GM12873 (cell line): ENCODE measurements around the gene BAIAP2.

ENCODE experiments used
- CTCF ChIP-seq: IDR thresholded peaks from 2 replicates; pipeline ENCODE4 v1.5.1; 2012; ENCODE audit warnings: low read depth, mild to moderate bottlenecking, moderate library complexity, low read length, control low read depth; ENCODE audit not compliant: insufficient read depth; ENCODE audit errors: missing control alignments

BAIAP2 gene

GRCh38 chr17:81111066-81111465 lies 76.1 kb downstream of the BAIAP2 start:
- no peak for TF ChIP-seq CTCF

- no peak for TF ChIP-seq CTCF
Measured at GRCh38 chr17:81112450-81112849, 77.5 kb downstream of the BAIAP2 start.

GRCh38 chr17:81113158-81113724 lies 78.3 kb downstream of the BAIAP2 start:
- TF ChIP-seq CTCF = no peak

- TF ChIP-seq CTCF = no peak
Measured at GRCh38 chr17:81114351-81115093, 79.6 kb downstream of the BAIAP2 start.

- no peak for TF ChIP-seq CTCF
Measured at GRCh38 chr17:81115219-81115618, 80.3 kb downstream of the BAIAP2 start.

- TF ChIP-seq CTCF = no peak
Measured at GRCh38 chr17:81115749-81116464, 81.0 kb downstream of the BAIAP2 start.

- no peak for TF ChIP-seq CTCF
Measured at GRCh38 chr17:81116704-81117103, 81.8 kb downstream of the BAIAP2 start.
